GM12874 (cell line): ENCODE data around the gene POU6F2.

ENCODE experiments used
- CTCF ChIP-seq: IDR thresholded peaks from 2 replicates; pipeline ENCODE4 v1.5.1; 2011; ENCODE audit warnings: low read depth, mild to moderate bottlenecking, control low read depth, low read length, moderate library complexity; ENCODE audit not compliant: insufficient read depth

The POU6F2 gene, protein sequence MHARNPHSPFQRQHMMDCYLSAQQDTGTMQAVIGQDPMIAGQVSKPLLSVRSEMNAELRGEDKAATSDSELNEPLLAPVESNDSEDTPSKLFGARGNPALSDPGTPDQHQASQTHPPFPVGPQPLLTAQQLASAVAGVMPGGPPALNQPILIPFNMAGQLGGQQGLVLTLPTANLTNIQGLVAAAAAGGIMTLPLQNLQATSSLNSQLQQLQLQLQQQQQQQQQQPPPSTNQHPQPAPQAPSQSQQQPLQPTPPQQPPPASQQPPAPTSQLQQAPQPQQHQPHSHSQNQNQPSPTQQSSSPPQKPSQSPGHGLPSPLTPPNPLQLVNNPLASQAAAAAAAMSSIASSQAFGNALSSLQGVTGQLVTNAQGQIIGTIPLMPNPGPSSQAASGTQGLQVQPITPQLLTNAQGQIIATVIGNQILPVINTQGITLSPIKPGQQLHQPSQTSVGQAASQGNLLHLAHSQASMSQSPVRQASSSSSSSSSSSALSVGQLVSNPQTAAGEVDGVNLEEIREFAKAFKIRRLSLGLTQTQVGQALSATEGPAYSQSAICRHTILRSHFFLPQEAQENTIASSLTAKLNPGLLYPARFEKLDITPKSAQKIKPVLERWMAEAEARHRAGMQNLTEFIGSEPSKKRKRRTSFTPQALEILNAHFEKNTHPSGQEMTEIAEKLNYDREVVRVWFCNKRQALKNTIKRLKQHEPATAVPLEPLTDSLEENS

GRCh38 chr7:38977685-38978084 lies at the start of gene POU6F2:
POU6F2 (plus strand) TSS chr7:38977909; CDS start chr7:38977954, 45 bp downstream.
- no peak for TF ChIP-seq CTCF

GRCh38 chr7:38928506-38928905 lies 49.2 kb upstream of the POU6F2 start:
- no peak for TF ChIP-seq CTCF

GRCh38 chr7:38929460-38930171 lies 48.1 kb upstream of the POU6F2 start:
- TF ChIP-seq CTCF = no peak

GRCh38 chr7:38932509-38933168 lies 45.1 kb upstream of the POU6F2 start:
- peak; percentile 84 for TF ChIP-seq CTCF

DNA sequence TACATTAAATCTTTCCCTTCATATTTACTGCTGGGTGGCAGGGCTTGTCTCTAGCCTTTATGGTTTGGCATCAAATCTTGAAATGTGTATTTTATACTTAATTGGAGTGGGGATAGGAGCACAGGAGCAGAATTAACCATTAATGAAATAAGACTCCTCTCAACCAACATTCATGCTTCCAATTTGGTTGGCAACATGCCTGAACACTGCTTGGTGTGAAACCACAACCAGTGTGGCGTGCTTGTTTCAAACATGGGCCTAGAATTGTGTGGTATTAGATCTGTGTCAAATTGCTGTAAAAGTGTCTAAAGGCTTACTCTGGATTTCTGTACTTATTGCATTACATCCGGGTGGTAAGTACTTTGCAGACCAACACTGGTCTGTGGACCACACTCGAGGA lies 43.7 kb upstream of the POU6F2 start:
- no peak for TF ChIP-seq CTCF

DNA sequence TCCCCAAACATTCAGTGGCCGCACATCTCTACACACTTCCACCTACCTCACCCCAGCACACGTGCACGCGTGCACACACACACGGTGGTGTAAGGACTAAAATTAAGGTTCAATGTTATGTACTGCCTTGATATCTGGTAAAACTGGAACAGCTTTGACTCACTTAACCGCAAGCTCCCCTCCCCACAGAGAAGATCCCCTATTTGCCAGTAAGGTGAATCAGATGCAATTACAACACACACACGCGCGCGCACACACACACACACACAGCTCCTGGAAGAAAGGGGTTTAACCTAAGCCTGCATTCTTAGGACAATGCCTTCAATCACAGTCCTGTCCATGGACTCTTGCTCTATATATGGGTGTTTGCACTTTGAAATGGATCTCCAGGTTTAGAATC lies 43.2 kb upstream of the POU6F2 start:
- no peak for TF ChIP-seq CTCF

- no peak for TF ChIP-seq CTCF
Observed at GRCh38 chr7:38936641-38937040, 41.1 kb upstream of the POU6F2 start.
